ENCODE measurements around the gene MRPL36.

MRPL36 gene

GRCh38 chr5:1765141-1765879 is 34.3 kb downstream of the MRPL36 start:
- Histone ChIP-seq H3K27ac (replicated peaks) (no peak overlapping the region), H3K27me3 (ENCODE audit: insufficient read depth, poor library complexity, severe bottlenecking) (peaks cover 2% of the 10 kb centered on the region), H3K4me3 (replicated peaks; ENCODE audit: insufficient read depth, low read length) (no peak overlapping the region)
- no peak for DNase-seq (ENCODE audit: low read depth in 1 of 2, low spot score in 1 of 2)
- TF ChIP-seq, protein P1, sequence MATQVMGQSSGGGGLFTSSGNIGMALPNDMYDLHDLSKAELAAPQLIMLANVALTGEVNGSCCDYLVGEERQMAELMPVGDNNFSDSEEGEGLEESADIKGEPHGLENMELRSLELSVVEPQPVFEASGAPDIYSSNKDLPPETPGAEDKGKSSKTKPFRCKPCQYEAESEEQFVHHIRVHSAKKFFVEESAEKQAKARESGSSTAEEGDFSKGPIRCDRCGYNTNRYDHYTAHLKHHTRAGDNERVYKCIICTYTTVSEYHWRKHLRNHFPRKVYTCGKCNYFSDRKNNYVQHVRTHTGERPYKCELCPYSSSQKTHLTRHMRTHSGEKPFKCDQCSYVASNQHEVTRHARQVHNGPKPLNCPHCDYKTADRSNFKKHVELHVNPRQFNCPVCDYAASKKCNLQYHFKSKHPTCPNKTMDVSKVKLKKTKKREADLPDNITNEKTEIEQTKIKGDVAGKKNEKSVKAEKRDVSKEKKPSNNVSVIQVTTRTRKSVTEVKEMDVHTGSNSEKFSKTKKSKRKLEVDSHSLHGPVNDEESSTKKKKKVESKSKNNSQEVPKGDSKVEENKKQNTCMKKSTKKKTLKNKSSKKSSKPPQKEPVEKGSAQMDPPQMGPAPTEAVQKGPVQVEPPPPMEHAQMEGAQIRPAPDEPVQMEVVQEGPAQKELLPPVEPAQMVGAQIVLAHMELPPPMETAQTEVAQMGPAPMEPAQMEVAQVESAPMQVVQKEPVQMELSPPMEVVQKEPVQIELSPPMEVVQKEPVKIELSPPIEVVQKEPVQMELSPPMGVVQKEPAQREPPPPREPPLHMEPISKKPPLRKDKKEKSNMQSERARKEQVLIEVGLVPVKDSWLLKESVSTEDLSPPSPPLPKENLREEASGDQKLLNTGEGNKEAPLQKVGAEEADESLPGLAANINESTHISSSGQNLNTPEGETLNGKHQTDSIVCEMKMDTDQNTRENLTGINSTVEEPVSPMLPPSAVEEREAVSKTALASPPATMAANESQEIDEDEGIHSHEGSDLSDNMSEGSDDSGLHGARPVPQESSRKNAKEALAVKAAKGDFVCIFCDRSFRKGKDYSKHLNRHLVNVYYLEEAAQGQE (IDR thresholded peaks at IDR 0.05; ENCODE audit: insufficient replicate concordance, low read depth), result no peak
- no peak for TF ChIP-seq GABPA (IDR thresholded peaks at IDR 0.05; ENCODE audit: low read depth)
- TF ChIP-seq, protein P2, sequence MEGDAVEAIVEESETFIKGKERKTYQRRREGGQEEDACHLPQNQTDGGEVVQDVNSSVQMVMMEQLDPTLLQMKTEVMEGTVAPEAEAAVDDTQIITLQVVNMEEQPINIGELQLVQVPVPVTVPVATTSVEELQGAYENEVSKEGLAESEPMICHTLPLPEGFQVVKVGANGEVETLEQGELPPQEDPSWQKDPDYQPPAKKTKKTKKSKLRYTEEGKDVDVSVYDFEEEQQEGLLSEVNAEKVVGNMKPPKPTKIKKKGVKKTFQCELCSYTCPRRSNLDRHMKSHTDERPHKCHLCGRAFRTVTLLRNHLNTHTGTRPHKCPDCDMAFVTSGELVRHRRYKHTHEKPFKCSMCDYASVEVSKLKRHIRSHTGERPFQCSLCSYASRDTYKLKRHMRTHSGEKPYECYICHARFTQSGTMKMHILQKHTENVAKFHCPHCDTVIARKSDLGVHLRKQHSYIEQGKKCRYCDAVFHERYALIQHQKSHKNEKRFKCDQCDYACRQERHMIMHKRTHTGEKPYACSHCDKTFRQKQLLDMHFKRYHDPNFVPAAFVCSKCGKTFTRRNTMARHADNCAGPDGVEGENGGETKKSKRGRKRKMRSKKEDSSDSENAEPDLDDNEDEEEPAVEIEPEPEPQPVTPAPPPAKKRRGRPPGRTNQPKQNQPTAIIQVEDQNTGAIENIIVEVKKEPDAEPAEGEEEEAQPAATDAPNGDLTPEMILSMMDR (IDR thresholded peaks at IDR 0.05; ENCODE audit: insufficient read depth, low read length), result no peak
- TF ChIP-seq POLR2AphosphoS5 (IDR thresholded peaks at IDR 0.05; ENCODE audit: low read depth), result no peak
- TF ChIP-seq SPI1 (IDR thresholded peaks at IDR 0.05; ENCODE audit: borderline replicate concordance, low read depth), result no peak

- no peak for TF ChIP-seq POLR2AphosphoS5 (IDR thresholded peaks at IDR 0.05; ENCODE audit: low read depth)
- no peak overlapping the region for H3K27ac ChIP-seq (replicated peaks)
- no peak overlapping the region for H3K4me3 ChIP-seq (replicated peaks; ENCODE audit: insufficient read depth, low read length)
- peaks cover 2% of the 10 kb centered on the region for H3K27me3 ChIP-seq (ENCODE audit: insufficient read depth, poor library complexity, severe bottlenecking)
- DNase-seq (ENCODE audit: low read depth in 1 of 2, low spot score in 1 of 2), result no peak
These were observed 35.1 kb downstream of the MRPL36 start for GRCh38 chr5:1764606-1764960.

DNA sequence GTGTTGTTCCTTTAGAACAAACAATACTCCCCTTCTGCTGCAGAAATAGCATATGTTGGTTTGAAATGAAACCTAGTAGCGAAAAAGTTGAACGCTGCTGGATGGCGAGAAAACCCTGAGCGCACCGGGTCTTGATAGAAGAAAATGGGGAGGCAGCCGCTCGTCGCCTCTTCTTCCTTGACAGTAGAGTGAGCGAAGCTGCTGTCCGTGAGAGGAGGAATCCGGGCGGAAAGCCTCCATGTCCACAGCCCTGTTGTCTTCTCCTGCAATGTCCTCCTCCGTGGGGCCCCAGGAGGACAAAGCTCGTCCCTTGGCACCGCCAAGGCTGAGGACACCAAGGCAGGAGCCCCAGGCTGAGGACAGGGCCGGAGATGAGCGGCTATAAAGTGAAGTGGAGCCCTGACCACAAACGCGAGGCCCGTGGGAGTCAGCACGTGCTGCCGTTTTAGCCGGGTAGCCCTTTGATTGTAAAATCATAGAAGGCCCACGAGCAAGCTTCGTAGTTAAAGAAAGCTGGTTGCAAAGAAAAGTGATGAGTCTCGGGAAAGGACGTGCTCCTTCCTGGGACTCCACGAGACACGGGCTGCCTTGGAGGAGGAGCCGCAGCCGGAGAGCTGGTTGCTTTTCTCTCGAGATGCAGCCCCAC is 35.6 kb downstream of the MRPL36 start:
- H3K4me3 ChIP-seq (replicated peaks; ENCODE audit: insufficient read depth, low read length), result no peak overlapping the region
- DNase-seq (ENCODE audit: low read depth in 1 of 2, low spot score in 1 of 2), result no peak
- H3K27ac ChIP-seq (replicated peaks), result no peak overlapping the region
- TF ChIP-seq POLR2AphosphoS5 (IDR thresholded peaks at IDR 0.05; ENCODE audit: low read depth) (no peak), SPI1 (IDR thresholded peaks at IDR 0.05; ENCODE audit: borderline replicate concordance, low read depth) (no peak), GABPA (IDR thresholded peaks at IDR 0.05; ENCODE audit: low read depth) (no peak)
- TF ChIP-seq, protein P1 (IDR thresholded peaks at IDR 0.05; ENCODE audit: insufficient replicate concordance, low read depth), result no peak
- TF ChIP-seq, protein P2 (IDR thresholded peaks at IDR 0.05; ENCODE audit: insufficient read depth, low read length), result no peak
- H3K27me3 ChIP-seq (ENCODE audit: insufficient read depth, poor library complexity, severe bottlenecking), result peaks cover 2% of the 10 kb centered on the region

GRCh38 chr5:1763548-1763911 is 36.1 kb downstream of the MRPL36 start:
- Histone ChIP-seq H3K27ac (replicated peaks) (no peak overlapping the region), H3K4me3 (replicated peaks; ENCODE audit: insufficient read depth, low read length) (no peak overlapping the region), H3K27me3 (ENCODE audit: insufficient read depth, poor library complexity, severe bottlenecking) (peaks cover 2% of the 10 kb centered on the region)
- TF ChIP-seq SPI1 (IDR thresholded peaks at IDR 0.05; ENCODE audit: borderline replicate concordance, low read depth), result no peak
- TF ChIP-seq, protein P2 (IDR thresholded peaks at IDR 0.05; ENCODE audit: insufficient read depth, low read length), result peak; percentile 82
- peak in 1 of 2 experiments; percentile 25 for DNase-seq (ENCODE audit: low read depth in 1 of 2, low spot score in 1 of 2)

Data from HL-60 (cell line).